ENCODE measurements around the gene CDH4.

The CDH4 gene

DNA sequence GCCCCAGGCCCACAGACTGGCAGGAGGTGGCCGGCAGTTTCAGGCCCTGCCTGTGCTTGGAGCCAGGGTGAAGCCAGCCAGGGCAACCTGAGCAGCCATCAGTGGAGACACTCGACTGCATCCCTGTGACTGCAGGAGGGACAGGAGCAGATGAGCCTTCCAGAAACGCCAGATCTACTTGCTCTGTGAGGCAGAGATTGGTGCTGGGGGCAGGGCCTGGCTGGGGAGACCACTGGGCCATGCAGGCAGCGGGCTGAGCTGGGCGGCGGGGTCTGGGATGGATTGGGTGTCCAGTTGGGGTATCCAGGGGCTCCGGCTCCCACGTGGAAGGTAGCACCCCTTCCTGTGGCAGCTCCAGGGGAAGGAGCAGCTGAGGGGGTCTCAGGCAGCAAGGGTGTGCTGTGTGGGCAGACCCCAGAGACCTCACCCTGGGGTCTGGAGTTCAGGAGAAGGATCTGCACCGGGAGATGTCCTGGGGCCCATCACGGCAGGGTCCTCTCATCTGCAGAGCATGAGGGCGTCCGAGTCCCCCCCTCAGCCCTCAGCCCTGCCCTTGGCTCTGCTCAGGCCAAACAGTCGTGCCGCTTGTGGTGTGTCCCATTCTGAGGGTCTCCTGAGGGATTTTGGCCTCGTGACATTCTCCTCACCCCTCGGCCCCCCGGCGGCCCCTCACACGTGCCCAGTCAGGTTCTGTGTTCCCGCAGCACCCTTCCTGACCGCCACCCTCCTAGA lies 478.7 kb downstream of the CDH4 start:
- no peak for DNase-seq

DNA sequence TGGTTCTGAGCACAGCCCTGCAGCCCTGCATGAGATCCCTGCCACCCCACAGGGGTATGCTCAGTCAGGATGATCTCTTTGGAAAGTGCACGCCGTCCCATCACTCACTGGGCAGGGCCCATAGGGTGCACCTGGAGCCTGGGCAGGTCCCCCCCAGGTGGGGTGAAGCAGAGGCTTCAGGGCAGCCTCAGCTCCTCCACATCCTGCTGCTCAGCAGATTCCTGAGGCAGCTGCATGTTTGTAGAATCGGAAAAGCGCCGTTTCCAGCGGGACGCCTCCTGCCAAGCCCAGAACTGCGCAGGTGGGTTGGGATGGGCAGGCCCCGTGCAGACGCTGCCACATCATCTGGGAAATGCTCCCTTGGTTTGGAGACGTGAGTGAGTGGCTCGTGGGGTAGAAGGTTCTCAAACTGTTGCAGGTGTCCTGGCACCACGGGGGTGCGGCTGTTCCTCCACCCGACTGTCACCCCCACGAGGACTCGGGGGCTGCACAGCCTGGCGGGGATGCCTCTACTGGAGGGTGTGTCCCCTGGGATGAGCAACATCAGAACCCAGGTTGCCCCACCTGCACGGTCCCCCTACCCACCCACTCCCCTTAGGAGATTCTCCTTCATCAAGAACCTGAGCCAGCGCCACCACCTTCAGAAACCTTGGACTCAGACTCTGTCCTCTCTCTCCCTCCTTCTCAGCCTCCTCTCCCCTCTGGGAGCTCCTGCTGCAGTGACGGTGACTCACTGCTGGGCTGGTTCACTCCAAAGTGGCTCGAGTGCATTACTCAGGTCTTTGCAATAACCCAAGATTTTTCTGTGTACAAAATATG lies 479.5 kb downstream of the CDH4 start:
- DNase-seq = no peak

DNA sequence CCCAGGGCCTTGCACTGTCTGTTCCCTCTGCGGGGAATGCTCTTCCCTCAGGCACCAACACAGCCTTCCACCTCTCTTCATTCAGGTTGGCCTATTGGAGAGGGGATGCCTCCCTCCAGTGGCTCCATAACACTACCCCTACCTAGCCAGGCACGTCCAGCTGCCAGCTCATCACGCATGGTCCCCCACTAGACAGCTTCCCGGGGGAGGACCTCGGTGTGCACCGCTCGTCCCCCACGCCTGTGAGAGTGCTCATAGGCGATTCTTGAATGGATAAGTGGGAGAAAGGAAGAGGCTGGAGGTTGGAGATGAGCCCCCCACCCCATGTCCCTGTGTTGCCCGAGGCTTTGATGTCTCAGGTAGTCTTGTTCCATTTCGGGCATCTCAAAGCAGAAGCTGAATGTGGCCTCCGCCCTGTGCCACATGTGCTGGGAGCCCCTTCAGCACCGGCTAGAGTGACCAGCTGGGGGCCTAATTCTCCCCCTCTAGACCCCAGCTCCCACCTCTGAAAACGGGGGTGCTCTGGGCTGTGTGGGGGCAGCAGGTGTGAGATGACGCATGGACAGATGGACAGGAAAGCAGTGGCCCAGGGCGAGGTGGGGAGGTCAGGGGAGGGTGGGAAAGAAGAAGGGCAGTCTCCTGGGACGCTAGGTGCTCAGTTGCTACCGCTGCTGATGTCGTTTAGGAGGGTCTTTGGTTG lies 480.6 kb downstream of the CDH4 start:
- no peak for DNase-seq

DNA sequence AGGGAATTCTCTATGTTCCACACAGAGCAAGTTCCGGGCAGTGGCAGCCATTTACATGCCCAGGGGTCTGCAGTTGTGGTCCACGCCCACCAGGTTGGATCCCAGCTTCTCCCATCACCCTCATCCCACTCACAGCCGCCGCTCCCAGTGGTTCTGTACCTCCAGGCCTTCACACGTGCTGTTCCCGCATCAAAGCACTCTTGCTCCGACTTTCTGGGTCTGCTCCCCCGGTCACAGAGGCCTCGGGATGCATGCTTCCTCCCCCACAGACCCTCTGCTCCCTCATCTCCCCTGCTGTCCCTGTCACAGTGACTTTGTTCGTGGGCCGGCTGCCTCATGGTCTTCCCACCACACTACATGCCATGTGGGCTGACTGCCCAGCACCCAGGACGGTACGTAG lies 481.2 kb downstream of the CDH4 start:
- no peak for DNase-seq

DNA sequence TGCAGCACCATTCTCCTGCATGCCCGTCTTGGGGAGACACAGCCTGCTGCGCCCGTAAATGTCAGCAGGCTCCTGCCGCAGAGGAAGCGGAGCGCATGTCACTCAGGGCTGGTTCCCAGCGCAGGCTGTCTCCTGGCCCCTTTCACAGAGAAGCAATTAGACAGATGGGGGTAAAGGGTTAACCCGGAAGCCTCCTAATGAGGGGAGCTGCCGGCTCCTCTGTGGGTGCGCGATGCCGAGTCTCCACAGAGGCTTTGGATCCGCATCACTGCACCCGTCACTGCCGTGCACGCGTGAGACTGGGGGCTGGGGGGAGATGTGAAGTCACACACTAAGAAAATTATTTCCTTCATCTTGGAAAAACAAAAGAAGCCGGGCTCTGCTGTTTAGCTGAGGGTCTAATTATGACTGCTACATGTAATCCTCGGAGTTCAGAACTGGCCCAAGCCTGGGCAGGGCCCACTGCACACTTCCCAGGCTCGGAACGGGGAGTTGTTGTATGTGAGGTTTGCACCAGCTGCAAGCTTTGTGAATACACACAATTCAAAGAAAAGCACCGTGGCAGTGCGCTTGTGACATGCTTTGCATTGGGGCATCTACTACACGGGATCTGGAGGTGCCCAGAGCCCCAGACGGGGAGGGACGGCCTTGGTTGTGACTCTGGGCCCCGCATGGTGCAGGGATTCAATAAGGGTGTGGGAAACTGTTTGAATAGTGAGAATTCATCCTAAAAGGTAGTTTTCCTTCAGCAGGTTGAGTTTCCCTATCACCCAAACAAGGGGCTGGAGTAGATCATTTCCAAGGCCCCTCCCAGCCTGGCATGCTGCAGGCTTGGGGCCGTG lies 482.1 kb downstream of the CDH4 start:
- DNase-seq = no peak

DNA sequence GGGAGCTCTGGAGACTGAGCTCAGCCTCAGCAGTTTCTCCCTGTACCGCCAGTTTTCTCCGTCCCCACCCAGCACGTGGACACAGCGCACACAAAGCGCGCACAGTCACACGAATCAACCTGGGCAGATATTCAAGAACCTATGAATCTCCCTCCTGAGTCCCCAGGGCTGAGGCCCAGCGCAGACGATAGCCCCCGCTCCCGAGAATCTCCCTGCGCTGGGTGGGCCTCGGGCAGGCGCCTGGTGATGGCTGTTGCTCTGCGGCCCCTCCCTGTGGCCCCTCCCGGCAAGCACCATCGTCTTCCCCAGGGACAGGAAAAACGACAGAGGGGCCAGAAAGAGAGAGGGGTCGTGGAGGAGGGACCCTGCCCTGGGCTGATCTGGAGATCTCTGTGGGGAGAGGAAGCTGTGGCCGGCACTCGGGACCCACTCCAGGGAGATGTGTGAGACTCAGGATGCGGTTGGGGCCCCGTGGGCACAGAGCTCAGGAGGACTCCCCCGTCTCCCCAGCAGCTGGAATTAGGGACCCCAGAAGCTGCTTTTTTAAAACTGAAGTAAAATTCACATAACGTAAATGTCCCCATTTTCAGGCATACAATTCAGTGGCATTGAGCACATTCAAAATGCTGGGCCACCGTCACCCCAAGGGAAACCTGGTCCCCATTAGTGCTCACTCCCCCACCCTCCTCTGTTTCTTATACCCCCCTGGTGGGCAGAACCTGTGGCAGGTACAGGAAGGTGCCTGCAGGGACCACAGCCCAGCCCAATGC lies 482.9 kb downstream of the CDH4 start:
- DNase-seq = no peak

DNA sequence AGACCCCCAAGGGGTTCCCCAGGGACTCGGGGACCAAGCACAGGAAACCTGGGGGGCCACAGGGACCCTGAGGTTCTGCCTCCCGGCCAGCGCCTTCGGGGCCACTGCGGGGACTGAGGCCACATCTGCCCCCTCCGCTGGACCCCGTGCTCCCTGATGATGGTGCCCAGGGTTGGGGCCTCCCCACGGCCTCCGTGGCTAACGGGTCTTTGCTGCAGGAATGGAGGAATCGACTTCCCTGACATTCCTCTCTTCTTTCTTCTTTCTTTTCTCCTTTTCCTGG lies 483.4 kb downstream of the CDH4 start:
- DNase-seq = no peak

DNA sequence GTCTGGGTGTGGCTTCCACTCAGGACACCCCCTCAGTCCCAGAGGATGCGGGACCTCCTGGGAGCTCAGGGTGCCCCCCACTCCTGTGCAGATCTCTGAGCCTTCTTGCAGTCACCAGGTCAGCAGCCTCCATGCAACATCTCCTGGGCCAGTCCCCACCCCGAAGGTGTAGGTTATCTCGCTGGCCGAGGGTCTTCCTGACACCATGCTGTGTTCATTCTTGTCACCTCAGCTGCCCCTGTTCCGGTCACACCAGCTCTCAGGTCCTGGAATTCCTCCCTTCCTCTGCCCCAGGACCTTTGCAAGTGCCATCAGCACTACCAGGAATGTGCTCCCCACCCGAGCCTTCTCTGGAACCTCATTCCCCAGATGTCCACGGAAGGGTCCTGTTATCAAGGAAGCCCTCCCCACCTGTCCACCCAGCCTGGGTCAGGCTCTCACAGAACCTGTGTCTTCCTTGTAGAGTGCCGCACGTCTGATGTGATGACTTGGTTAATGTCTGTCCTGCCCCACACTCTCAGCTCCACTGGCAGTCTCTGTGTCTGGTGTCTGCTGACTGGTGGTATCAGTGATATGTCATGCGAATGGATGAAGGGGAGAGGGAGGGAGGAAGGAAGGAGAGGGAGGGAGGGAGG lies 484.1 kb downstream of the CDH4 start:
- no peak for DNase-seq

DNA sequence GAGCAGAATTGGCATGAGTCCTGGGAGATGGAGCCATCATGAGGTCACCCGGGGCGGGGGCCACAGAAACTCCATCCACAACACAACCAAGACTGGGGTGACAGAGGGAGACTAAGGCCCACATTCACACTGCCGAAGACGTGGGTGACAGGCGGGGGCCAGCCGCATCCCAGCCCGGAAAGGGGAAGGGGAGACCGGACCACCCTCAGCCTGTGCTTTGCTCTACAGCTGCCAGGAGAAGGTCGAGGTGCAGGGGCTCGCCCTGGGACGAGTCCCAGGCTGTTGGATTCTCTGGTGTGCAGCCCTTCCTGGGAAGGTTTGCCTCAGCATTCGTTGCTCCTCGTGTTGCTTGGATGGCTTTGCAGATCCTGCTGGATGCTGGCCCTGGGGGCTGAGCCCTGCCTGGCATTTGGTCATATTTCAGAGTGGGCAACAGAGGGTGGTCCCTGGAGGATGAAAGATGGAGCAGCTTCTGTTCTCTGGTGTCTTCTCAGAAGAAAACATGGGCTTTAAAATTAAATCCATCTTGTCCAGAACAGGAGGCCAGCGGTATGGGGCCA lies 484.8 kb downstream of the CDH4 start:
- no peak for DNase-seq

DNA sequence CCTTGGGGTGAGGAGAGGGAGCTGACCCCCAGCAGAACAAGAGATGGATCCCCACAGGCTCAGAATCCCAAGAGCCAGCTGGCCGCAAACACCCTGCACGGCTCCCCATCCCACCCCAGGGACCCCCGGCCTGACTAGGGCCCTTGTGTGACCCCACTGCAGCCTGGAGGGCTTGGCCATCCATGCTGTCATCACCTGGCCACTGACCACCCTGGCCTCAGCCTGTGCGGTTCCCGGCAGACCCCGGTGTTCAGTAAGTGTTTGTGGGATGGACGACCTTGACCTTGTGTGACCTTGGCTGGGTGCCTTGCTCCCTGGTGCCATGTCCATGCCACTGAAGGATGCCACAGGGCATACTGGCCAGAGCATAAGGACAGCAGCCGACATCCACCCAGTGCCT lies 485.3 kb downstream of the CDH4 start:
- no peak for DNase-seq

DNA sequence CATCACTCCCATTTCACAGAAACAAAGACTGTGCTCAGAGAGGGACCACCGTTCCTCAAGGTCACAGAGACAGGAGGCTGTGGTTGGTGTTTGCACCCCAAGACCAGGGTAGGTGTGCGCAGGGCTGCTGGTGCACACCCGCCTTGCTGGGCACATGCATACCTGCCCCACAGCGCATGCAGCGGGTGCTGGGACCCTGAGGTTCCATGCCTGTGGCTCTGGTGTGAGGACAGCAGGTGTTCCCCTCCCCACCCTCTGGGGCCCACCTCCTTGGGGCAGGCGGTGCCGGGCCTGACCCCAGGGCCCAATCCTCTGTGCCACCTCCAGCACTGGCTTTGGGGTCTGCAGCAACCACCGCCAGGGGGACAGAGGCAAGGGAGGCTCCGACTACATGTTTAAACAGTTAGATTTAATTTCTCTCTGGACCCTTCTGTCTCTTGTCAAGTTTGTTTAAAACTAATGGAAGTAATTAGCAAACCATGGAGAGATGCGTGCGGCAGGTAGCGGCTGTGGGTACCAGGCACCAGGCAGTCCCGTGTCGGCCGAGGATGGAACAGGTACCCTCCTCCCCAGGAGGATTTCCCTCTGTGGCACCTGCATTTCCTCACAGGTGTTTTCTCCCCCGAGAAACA lies 485.9 kb downstream of the CDH4 start:
- no peak for DNase-seq

DNA sequence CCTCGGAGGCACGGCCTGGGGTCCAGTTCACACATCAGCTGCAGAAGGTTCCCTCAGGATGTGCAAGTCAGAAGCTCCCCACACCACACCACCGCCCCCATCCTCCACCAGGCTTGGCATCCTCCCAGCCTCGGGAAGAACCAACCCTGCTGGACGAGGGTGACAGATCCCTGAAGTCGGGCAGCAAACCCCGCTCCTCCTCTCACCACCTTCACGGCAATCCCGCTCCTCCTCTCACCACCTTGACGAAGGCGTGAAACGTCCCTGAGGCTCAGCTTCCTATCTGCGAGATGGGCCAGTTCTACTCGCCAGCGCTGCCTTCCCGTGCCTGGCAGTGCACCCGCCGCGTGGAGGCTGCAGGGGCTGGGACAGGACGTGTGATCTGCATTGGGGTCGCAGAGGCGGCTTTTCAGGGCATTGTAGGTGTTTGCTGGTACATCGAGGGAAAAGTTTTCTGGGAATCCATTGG lies 486.6 kb downstream of the CDH4 start:
- no peak for DNase-seq

DNA sequence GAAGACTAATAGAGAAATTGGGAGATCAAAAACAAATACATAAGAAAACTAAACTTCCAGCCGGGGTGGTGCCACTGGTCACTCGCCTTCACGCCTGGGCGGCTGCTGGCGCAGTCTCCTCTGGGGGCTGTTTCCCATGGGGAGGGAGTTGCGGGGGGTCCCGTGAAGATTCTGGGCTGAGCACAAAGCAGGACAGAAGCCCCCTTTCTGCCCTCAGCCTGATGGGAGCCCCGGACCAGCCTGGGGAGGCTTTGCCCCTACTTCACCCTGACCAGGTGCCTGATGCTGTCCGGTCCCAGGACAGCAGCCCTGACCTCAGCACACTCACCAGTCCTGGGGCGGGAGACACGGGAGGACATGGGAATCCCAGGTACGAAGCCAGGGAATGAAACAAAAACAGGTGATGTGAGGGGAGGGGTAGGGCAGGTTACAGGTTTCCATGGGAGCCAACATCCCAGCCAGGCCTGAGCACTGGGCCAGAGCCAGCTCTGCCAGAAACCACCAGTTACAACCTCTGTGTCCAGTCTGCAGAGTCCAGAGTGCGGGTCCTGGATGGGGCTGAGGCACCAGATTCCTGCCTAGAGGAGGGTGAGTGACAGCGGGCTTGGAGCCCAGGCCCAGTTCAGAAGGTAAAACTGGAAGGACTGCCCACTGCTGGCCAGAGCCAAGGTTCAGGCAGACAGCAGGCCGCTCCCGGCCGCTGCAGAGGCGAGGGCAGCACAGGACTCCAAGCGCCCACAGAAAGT lies 487.2 kb downstream of the CDH4 start:
- DNase-seq = no peak

DNA sequence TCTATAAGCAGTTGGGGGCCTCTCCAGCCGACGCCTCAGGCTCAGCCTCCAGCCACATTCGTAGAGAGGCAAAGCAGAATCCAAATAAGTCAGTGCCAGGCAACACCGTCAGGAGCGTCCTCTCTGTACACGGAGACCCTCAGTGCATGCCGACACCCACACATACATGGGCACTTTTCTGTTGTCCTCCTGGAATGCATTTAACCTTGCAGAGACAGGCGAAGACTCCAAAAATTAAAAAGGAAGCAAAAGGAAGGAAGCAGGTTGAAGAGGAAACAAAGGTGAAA lies 487.7 kb downstream of the CDH4 start:
- no peak for DNase-seq

DNA sequence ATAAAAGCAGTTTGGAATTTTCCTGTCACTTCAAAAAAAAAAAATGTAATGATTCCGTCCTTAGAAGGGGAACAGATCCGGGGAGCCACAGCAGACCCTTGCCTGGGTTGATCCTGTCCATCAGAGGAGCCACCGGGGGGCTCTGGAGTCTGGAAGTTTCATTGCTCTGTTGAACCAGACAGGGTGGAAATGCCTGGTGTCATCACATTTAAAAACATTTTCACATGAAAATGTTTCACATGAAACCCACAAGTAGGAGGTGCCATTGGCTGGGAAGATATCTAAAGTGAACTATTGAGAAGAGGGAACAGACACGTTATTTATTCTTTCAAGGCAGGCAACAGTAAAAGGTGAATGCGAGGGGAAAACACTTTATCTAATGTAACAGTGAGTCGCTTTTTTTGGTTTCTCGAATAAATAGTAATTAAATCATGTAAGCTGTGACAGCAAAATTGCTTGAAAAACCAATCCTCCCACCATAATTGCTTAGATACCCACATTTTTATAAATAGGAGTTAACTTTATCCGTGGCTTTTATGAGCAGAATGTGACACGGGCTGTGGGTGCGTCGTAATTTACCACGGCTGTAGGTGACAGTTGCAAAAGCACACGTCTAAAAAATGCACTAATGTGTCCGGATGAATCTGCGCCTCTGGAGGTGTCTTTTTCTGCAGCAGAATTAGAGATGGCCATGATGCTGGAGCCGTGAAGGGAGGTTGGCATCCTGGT lies 490.2 kb downstream of the CDH4 start:
- no peak for DNase-seq

DNA sequence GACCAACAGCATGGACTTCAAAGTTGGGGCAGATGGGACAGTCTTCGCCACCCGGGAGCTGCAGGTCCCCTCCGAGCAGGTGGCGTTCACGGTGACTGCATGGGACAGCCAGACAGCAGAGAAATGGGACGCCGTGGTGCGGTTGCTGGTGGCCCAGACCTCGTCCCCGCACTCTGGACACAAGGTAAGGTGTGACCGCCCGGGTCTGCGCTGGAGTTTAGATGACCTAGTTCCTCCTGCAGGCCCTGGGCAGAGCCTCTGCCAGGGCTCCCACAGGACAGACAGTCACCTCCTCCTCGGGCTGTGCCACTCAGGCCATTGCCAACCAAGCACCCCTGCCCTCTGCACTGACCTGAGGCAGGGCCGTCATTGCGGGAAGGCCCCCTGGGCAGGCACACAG lies 491.5 kb downstream of the CDH4 start:
- DNase-seq = no peak

DNA sequence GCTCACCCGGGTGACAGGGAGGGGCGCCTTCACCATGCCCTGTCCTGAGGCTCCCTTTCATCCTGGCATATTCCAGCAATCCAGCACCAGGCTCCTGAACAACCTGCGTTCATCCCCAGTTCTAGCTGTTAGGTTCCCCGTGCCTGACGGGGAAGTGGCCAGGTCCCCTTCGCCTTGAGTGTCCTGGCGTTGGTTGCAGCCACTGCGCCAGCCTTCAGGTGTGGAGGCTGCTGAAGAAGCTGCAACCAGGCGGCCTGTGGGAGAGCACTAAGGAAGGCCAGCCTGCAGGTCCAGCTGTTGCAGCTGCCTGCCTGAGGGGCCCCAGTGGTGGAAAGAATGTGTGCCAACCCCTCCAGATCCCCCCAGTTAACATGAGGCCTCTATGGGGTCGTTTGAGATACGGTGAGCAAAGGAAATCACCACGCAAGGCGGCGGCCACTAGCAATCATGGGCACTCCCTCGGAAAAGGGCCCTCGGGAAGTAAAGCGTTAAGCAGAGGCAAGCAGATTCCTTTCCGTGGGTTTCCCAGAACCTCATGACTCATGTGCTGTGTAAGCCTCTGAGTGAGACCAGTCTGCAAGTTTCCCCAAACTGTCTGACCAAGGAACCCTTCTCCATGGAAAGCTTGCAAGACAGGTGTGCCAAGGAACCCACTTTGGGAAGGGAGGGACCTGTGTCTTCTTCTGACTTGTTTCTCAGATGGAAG lies 492.8 kb downstream of the CDH4 start:
- no peak for DNase-seq

DNA sequence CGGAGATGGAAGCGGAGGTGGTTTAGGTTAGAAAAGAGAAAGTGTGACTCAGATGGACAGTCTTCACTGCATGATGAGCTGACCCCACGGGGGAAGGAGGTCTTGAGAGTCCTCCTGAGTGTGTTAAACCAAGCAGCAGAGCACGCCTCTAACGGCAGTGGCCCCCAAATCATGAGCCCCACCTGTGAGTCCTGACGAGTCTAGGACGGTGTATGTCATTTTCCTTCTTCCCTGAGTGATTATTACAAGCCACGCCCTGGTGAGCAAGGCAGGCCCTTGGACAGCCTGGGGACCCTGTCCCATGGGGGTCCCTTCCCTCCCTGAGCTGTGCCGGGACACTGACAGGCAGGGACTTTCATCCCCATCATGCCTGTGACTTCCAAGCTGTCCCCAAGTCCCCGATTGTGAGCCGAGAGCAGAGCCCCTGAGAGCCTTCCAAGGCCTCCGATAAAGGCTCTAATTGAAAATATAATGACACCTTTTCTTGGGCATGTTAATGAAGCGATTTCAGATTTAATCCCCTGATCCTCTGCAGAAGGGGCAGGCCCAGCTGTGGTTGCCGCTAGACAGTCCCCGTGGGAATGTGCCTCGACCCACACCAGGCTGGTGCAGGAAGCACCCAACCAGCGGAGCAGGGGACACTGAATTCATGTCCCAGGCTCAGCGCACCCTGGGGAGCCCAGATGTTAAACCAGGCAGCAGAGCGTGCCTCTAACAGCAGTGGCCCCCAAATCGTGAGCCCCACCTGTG lies 493.5 kb downstream of the CDH4 start:
- no peak for DNase-seq

Measured in effector CD8-positive, alpha-beta T cell (primary cell).